Activated T-cell treated with anti-CD3 and anti-CD28 coated beads for 4 hours (primary cell): ENCODE data around the gene GTF2IRD1.
"Not testable (repeated sequence)": the region's sequence is repeated elsewhere in the genome, so short reads cannot be mapped to it uniquely, and the experiment has no call there.

Experiments
- DNase-seq: peaks from one replicate; pipeline ENCODE4 v3.0.0-alpha.2; 2020

GTF2IRD1 gene

DNA sequence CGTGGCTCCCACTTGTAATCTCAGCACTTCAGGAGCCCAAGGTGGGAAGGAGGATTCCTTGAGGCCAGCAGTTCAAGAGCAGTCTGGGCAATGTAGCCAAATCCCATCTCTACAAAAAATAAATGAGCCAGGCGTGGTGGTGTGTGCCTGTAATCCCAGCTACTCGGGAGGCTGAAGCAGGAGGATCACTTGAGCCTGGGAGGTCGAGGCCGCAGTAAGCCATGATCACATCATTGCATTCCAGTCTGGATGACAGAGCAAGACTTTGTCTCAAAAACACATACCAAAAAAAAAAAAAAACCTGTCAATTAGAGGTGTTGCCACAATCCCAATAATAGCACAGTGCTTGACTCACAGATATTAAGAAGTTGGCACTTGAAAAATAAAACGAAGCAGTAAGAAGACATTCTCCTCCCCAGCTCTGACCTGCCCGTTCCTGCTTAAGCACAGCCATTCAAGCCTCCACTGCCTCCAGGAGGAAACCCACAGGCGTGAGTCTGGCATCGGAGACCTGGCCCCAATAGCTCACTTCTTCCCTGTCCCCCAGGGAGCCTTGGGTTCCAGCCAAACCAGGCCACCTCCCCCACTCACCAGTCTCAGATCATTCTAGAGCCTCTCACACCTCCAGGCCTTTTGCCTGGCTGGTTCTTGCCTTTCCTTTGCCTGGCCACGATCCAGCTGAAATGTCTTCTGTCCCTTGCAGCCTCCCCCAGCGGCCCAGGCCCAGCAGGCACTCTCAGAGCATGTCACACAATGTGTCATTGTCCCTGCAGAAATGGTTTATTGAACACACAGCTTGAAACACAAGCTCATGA, 158.5 kb downstream of the GTF2IRD1 start:
- DNase-seq = no peak

DNA sequence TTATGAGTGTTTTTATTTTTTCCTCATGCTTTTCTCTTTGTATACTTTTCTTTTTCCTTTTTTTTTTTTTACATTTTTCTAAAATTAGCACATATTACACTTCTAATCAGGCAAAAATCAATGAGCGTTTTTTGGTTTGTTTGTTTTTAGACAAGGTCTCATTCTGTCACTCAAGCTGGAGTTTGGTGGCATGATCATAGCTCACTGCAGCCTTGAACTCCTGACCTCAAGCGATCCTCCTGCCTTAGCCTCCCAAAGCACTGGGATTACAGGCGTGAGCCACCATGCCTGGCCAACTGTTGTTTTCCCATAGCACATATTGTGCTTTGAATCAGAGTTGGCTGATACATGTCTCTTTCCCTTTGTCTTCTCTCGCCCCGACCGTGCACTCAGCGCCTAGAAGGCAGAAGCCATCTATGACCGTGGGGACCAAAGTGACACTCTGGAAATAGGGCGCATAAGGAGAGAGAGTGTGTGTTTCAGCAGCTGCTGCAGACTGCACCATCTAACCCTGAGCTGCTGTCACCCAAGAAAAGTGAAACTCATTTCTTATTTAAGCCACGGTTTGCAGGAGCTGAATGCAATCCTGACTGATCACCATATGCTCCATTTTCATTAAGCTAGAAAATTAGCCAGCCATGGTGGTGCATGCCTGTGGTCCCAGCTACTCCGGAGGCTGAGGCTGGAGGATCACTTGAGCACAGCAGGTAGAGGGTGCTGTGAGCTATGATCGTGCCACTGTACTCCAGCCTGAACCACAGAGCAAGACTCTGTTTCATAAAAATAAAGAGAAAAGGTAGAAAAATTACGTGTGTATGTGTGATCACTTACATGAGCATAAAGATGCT, 162.5 kb downstream of the GTF2IRD1 start:
- no peak for DNase-seq

DNA sequence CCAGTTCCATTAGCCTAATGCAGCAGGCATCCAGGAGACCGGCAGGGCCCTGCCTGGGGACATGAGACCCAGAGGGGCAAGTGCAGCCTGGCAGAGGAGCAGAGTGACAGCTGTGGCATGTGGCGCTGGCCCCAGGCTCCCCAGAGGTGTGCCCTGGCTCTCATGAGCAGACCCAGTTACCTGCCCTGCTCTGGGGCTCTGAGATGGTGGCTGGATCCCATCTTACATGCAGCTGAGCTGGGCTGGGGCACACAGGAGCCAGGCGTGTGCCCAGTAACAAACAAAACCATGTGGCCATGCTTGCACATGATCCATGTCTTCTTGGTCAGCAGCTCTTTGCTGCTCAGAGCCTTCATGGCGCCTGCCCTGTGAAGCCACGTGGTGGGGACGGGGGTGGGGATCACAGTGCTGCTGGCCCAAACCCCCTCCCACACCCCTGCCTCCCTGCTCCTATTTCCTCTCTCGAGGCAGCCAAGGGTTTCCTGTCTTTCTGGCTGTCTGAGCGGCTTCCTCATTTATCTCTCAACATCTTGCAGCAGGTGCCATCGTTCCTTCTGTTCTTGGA, 163.6 kb downstream of the GTF2IRD1 start:
- no peak for DNase-seq

DNA sequence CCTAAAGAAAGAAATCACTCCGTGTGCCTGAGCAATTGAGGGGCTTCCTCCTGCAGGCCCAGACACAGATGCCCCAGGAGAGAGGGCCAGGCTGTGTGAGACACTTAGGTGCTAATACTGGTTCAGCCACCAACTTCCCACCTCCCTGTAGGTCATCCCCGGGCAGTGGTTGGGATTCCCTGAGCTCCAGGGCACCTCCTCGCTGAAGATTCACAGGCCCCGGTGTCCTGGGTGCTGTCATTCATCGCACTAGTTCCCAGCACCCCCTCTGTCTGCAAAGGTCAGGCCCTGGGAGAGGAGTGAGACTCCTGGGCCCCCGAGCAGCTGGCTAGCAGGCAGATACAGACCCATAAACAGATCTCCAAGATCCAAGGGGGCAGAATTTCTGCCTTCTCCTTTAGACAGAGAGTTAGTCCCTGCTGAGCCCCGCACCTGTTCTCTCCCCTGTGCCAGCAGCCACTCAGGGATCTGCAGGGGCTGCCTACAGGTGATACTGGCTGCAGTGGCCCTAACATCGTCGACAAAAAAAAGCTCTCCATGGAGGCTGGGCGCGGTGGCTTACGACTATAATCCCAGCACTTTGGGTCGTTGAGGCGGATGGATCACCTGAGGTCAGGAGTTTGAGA, 165.6 kb downstream of the GTF2IRD1 start:
- no peak for DNase-seq

DNA sequence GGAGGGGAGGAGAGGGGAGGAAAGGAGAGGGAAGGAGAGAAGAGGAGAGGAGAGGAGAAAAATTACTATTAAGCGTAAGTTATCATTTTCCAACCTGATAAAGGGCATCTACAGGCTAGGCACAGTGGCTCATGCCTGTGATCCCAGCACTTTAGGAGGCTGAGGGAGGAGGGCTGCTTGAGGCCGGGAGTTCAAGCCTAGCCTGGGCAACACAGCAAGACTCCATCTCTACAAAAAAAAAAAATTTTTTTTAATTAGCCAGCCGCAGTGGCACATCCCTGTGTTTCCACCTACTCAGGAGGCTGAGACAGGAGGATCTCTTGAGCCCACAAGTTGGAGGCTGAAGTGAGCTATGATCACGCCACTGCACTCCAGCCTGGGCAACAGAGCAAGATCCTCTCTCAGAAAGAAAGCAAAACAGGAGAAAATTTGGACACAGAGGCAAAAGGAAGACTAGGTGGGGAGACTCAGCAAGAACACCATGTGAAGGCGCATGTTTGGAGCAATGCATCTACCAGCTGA, 168.6 kb downstream of the GTF2IRD1 start:
- no peak for DNase-seq

DNA sequence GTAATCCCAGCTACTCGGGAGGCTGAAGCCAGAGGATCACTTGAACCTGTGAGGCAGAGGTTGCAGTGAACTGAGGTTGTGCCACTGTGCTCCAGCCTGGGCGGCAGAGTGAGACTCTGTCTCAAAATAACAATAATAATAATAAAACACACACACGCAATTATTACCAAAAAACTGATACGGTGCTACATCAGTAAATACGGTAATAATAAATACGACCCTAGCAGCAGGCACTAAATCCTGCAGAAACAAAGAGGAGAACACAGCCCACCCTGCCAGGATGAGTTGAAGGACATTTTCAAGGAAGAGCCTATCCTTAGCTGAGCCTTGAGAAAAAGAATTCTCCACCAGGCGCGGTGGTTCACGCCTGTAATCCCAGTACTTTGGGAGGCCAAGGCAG, 169.4 kb downstream of the GTF2IRD1 start:
- DNase-seq = no peak

DNA sequence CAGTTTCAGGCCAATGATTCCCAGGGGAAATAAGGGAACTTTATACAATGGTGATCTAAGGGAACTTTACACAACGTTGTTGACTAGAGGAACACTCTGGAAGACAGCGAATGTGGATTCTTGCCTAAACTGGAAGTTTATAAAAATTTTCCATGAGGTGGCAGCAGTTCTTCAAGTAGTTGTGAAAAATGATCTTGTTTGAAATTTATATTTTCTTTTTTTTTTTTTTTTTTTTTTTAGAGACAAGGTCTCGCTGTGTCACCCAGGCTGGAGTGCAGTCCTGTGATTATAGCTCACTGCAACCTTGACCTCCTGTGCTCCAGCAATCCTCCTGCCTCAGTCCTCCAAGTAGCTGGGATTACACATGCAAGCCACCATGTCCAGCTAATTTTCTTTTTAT, 171.7 kb downstream of the GTF2IRD1 start:
- no peak for DNase-seq

DNA sequence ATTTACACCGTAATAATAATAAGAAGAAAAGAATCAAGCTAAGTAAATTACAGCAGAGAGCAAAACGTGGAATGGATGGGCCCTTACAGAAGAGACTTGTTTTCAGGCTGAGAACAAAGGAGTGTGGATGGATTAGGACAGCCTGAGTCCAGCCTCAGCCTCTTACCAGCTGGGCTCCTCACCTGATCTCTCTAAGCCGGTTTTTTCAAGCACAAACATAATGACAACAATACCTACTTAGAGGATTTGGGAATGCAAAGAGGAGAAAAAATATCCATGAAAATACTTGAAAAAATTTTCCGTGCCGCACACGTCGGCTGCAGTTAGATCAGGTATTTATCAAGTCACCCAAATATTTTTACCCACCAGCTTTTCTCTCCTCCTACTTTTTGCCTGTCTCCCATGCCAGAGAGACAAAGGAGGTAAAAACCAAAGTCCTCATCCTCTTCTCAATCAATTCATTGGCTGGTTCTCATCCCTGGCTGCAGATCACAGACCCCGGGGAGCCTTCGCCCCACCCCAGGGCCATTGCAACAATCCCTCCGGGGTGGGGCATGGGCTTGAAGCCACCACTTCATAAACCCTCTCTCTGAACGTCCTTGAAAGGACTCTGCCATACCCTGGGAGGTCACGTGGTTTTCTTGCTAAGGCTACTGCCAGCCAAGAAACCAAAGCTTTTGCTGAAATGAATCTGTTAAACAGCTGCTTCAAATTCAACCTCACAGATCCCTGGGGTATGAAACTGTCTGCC, 174.1 kb downstream of the GTF2IRD1 start:
- DNase-seq = no peak

DNA sequence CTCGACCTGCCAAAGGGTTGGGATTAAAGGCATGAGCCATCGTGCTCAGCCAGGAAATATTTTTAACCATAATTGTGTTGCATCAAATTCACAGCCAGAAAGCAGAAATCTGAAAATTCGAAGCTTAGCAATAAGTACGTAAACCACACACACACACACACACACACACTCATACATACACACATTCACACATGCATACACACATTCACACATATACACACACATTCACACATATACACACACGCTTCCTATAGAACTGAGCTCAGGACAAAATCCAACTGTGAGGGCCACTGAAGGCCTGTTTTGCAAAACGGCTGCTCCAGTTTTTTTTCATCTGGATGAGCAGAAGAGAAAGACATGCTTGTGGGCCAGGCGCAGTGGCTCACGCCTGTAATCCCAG, 178.8 kb downstream of the GTF2IRD1 start:
- DNase-seq = no peak

DNA sequence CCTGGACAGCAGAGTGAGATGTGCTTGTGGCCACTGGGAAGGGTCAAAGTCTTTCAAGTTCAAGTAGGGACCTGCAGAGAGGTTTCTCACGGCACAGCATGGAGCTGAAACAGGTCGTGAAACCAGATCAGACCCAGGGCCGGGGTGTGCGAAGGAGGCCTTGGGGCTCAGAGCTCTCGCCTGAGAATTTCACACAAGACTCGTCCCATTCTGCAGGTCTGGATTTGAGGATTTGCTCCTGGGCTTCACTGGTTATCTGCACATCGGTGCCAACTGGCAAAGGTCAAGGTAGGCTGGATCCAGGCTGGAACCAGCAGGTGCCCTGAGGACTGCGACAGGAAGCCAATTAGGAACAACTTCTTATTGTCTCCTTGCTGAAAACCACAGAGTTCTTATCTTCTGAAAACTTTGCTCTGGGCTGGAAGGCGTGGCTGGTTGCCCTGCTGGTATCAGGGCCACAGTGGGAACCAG, 179.8 kb downstream of the GTF2IRD1 start:
- no peak for DNase-seq

DNA sequence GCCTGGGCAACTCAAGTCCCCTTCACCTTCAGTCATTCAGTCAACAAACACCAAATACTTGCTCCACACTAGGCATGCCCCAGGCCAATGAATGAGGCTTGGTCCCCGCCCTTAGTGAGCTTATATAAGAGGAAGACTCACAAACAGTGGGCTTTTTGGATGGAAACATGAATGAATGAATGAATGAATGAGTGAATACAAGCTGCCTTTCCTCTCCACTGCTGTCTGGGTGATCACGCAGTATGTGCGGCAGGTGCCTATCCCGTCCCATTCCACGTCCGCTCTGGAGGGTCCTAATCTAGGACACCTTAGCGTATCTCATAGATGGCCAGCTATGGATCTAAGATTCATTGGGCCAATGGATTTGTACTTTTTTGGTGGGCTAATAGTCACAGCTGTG, 184.0 kb downstream of the GTF2IRD1 start:
- no peak for DNase-seq

DNA sequence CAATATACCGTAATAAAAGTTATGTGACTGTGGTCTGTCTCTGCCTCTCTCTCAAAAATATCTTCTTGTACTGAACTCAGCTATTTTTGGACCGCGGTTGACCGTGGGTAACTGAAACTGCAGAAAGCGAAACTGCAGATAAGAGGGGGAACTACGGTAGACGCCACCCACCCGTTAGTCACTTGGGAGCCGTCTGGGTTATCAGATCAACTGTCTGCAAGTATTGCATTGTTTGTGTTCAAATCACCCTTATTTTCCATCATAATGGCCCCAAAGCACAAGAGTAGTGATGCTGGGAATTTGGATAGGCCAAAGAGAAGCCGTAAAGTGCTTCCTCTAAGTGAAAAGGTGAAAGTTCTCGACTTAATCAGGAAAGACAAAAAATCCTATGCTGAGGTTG, 196.3 kb downstream of the GTF2IRD1 start:
- peak; percentile 77 for DNase-seq

DNA sequence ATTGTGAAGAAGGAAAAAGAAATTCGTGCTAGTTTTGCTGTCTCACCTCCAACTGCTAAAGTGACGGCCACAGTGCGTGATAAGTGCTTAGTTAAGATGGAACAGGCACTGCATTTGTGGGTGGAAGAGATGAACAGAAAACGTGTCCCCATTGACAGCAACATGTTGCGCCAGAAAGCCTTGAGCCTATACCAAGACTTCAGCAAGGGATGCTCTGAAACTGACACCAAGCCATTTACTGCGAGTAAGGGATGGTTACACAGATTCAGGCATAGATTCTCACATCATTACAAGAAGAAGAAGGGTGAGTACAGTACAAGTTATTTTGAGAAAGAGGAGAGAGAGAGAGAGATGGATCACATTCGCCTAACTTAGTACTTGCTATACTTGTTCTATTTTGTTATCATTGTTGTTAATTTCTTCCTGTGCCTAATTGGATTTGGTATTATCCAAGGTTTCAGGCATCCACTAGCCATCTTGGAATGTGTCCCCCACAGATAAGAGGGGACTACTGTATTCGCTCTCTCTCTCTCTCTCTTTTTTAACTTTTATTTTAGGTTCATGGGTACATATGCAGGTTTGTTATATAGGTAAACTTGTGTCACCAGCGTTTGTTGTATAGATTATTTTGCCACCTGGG, 196.9 kb downstream of the GTF2IRD1 start:
- DNase-seq = not testable (repeated sequence)

DNA sequence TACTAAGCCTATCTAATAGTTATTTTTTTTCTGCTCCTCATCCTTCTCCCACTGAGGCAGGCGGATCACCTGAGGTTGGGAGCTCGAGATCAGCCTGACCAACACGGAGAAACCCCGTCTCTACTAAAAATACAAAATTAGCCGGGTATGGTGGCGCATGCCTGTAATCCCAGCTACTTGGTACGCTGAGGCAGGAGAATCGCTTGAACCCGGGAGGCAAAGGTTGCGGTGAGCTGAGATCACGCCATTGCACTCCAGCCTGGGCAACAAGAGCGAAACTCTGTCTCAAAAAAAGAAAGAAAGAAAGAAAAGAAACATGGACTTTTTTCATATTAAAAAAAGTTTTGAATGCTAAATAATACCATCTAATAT, 197.4 kb downstream of the GTF2IRD1 start:
- not testable (repeated sequence) for DNase-seq
